Activated CD4-positive, CD25-positive, alpha-beta regulatory T cell (primary cell): ENCODE results near the gene NINJ1.

Experiments
- DNase-seq, 4 experiments: peaks; one replicate each; lab custom pipeline; 2025; lab: John Stamatoyannopoulos, UW

Gene NINJ1

GRCh38 chr9:93100276-93100636 lies 33.8 kb downstream of the NINJ1 start:
- DNase-seq: no peak

- DNase-seq: no peak
Measured at GRCh38 chr9:93099551-93100275, 34.3 kb downstream of the NINJ1 start.

GRCh38 chr9:93098236-93098946 lies 35.7 kb downstream of the NINJ1 start:
- peak; percentile 30 to 45 (median 40) for DNase-seq

- no peak for DNase-seq
Measured at GRCh38 chr9:93097511-93098201, 36.4 kb downstream of the NINJ1 start.

- no peak for DNase-seq
Measured at GRCh38 chr9:93096811-93097382, 37.2 kb downstream of the NINJ1 start.

GRCh38 chr9:93096131-93096802 lies 37.8 kb downstream of the NINJ1 start, which contains the start of gene CARD19:
TSS of gene CARD19 (plus strand) at chr9:93096217. CDS start at chr9:93096346, 129 bp downstream.
- DNase-seq: peak in 2 of 4 experiments; percentile 39 to 45

- peak; percentile 100 for DNase-seq
Measured at GRCh38 chr9:93095205-93096130, 38.6 kb downstream of the NINJ1 start.

GRCh38 chr9:93094658-93095204 lies 39.3 kb downstream of the NINJ1 start:
- no peak for DNase-seq

- no peak for DNase-seq
Measured at GRCh38 chr9:93093877-93094657, 40.0 kb downstream of the NINJ1 start.

GRCh38 chr9:93093127-93093876 lies 40.7 kb downstream of the NINJ1 start:
- no peak for DNase-seq

GRCh38 chr9:93092251-93092991 lies 41.6 kb downstream of the NINJ1 start:
- no peak for DNase-seq

GRCh38 chr9:93091453-93092081 lies 42.5 kb downstream of the NINJ1 start:
- DNase-seq: no peak

GRCh38 chr9:93091056-93091452 lies 43.0 kb downstream of the NINJ1 start:
- DNase-seq: no peak

GRCh38 chr9:93090091-93090655 lies 43.9 kb downstream of the NINJ1 start:
- no peak for DNase-seq

GRCh38 chr9:93089481-93089991 lies 44.5 kb downstream of the NINJ1 start:
- DNase-seq: no peak

- no peak for DNase-seq
Measured at GRCh38 chr9:93089024-93089423, 45.0 kb downstream of the NINJ1 start.

- no peak for DNase-seq
Measured at GRCh38 chr9:93088656-93089015, 45.4 kb downstream of the NINJ1 start.
